ENCODE results near the gene OIT3. TPM values are rescaled to one million over a fixed set of nuclear protein-coding genes. Genes with fewer than 3 reads are reported as not detected.

The OIT3 gene
- total RNA-seq (2022) = not detected in 2 replicates
- percentile 29 among the genes with signal in this experiment for Bru-seq, nascent RNA
- percentile 32 among the genes with signal in this experiment for BruChase-seq, experiment 1, labeled RNA remaining after a 2-hour chase
- BruChase-seq, experiment 2, labeled RNA remaining after a 6-hour chase = percentile 36 among the genes with signal in this experiment
- long read RNA-seq, partial matches to known transcripts = 0 of 4 reads
- long read RNA-seq, other reads (novel, unspliced or antisense) = 4 of 4 reads

GRCh38 chr10:72893136-72893798 lies at the start of gene OIT3:
Gene OIT3, plus strand, starts transcription at chr10:72893739. Its CDS starts 60 bp downstream, at chr10:72893799.
- no peaks in the 10 kb centered on the region for H3K4me1 Mint-ChIP-seq (ENCODE audit: low read depth, unreplicated experiment)
- Histone ChIP-seq H3K9me3 (no peaks in the 10 kb centered on the region), H3K27me3 (replicated peaks; ENCODE audit: control insufficient read depth, insufficient read depth, low read length) (no peaks in the 10 kb centered on the region), H3K4me1 (no peaks in the 10 kb centered on the region), H3K4me3 (ENCODE audit: low read depth, low read length) (no peak within 1 kb of the TSS), H3K36me3 (ENCODE audit: control insufficient read depth, insufficient read depth, low read length) (no peaks in the 10 kb centered on the region)
- peaks cover 6% of the 10 kb centered on the region for H3K36me3 Mint-ChIP-seq (ENCODE audit: insufficient read depth, unreplicated experiment)
- H3K27me3 Mint-ChIP-seq (ENCODE audit: insufficient read depth, unreplicated experiment) = no peaks in the 10 kb centered on the region
- CTCF ChIA-PET = interaction anchor here (0.6 to 0.7 kb wide), 2 partner anchors 83 to 354 kb away, joined by 4 read pairs; partner anchors contain the start of gene DNAJC9
- no peak within 1 kb of the TSS for H3K4me3 Mint-ChIP-seq (ENCODE audit: unreplicated experiment)
- intact Hi-C loops (cut with micrococcal nuclease; ENCODE audit: unreplicated experiment) = no loop called here
- H3K27ac Mint-ChIP-seq (ENCODE audit: unreplicated experiment) = no peak within 1 kb of the TSS
- POLR2A ChIA-PET = no interaction called here
- no peaks in the 10 kb centered on the region for H3K9me3 Mint-ChIP-seq (ENCODE audit: unreplicated experiment)
- no TSS peak for BruUV-seq (replicated peaks)
- DNase-seq = no peak
- no peak for TF ChIP-seq CTCF (IDR thresholded peaks at IDR 0.05; ENCODE audit: insufficient read depth in 1 of 2, low read depth in 1 of 2, low read length in 1 of 2, severe bottlenecking in 1 of 2, unreplicated experiment in 1 of 2)

- peaks cover 10% of the 10 kb centered on the region for H3K36me3 Mint-ChIP-seq (ENCODE audit: insufficient read depth, unreplicated experiment)
- POLR2A ChIA-PET = no interaction called here
- Histone ChIP-seq H3K9me3 (peaks cover 9% of the 10 kb centered on the region; the same call in 1 of the 2 replicates), H3K27me3 (replicated peaks; ENCODE audit: control insufficient read depth, insufficient read depth, low read length) (no peaks in the 10 kb centered on the region), H3K36me3 (ENCODE audit: control insufficient read depth, insufficient read depth, low read length) (no peaks in the 10 kb centered on the region), H3K4me3 (ENCODE audit: low read depth, low read length) (no peak overlapping the region), H3K4me1 (no peaks in the 10 kb centered on the region)
- no peak overlapping the region for H3K27ac Mint-ChIP-seq (ENCODE audit: unreplicated experiment)
- CTCF ChIA-PET = no interaction called here
- H3K27me3 Mint-ChIP-seq (ENCODE audit: insufficient read depth, unreplicated experiment) = no peaks in the 10 kb centered on the region
- no peak overlapping the region for H3K4me3 Mint-ChIP-seq (ENCODE audit: unreplicated experiment)
- H3K4me1 Mint-ChIP-seq (ENCODE audit: low read depth, unreplicated experiment) = no peaks in the 10 kb centered on the region
- no peaks in the 10 kb centered on the region for H3K9me3 Mint-ChIP-seq (ENCODE audit: unreplicated experiment)
- DNase-seq = no peak
- no peak for TF ChIP-seq CTCF (IDR thresholded peaks at IDR 0.05; ENCODE audit: insufficient read depth in 1 of 2, low read depth in 1 of 2, low read length in 1 of 2, severe bottlenecking in 1 of 2, unreplicated experiment in 1 of 2)
- no TSS peak for BruUV-seq (replicated peaks)
- intact Hi-C loops (cut with micrococcal nuclease; ENCODE audit: unreplicated experiment) = no loop called here
Observed at GRCh38 chr10:72846238-72846637, 47.3 kb upstream of the OIT3 start.

GRCh38 chr10:72847681-72848080 lies 45.9 kb upstream of the OIT3 start:
- intact Hi-C loops (cut with micrococcal nuclease; ENCODE audit: unreplicated experiment) = no loop called here
- H3K27me3 ChIP-seq (replicated peaks; ENCODE audit: control insufficient read depth, insufficient read depth, low read length) = no peaks in the 10 kb centered on the region
- H3K4me1 Mint-ChIP-seq (ENCODE audit: low read depth, unreplicated experiment) = no peaks in the 10 kb centered on the region
- H3K36me3 ChIP-seq (ENCODE audit: control insufficient read depth, insufficient read depth, low read length) = no peaks in the 10 kb centered on the region
- no TSS peak for BruUV-seq (replicated peaks)
- H3K4me1 ChIP-seq = no peaks in the 10 kb centered on the region
- DNase-seq = no peak
- no peak overlapping the region for H3K27ac Mint-ChIP-seq (ENCODE audit: unreplicated experiment)
- H3K4me3 ChIP-seq (ENCODE audit: low read depth, low read length) = no peak overlapping the region
- no peaks in the 10 kb centered on the region for H3K27me3 Mint-ChIP-seq (ENCODE audit: insufficient read depth, unreplicated experiment)
- no peak for TF ChIP-seq CTCF (IDR thresholded peaks at IDR 0.05; ENCODE audit: insufficient read depth in 1 of 2, low read depth in 1 of 2, low read length in 1 of 2, severe bottlenecking in 1 of 2, unreplicated experiment in 1 of 2)
- peaks cover 10% of the 10 kb centered on the region for H3K36me3 Mint-ChIP-seq (ENCODE audit: insufficient read depth, unreplicated experiment)
- ChIA-PET CTCF (no interaction called here), POLR2A (no interaction called here)
- peaks cover 4% of the 10 kb centered on the region for H3K9me3 Mint-ChIP-seq (ENCODE audit: unreplicated experiment)
- H3K4me3 Mint-ChIP-seq (ENCODE audit: unreplicated experiment) = no peak overlapping the region
- peaks cover 15% of the 10 kb centered on the region; the same call in 1 of the 2 replicates for H3K9me3 ChIP-seq

All from Caco-2 (cell line).